VCaP (cell line): Measurements from ENCODE around the gene GTF2H4.

ENCODE experiments used
- H3K27ac ChIP-seq: fragments of 450-650 bp; 2 replicates; pipeline ENCODE4 v1.5.1; 2017
- TF ChIP-seq, protein P1 (sequence below): fragments of 450-650 bp; conservative IDR thresholded peaks from 2 replicates; pipeline ENCODE4 v1.5.1; 2017; ENCODE audit warnings: mild to moderate bottlenecking, moderate library complexity

Gene GTF2H4

DNA sequence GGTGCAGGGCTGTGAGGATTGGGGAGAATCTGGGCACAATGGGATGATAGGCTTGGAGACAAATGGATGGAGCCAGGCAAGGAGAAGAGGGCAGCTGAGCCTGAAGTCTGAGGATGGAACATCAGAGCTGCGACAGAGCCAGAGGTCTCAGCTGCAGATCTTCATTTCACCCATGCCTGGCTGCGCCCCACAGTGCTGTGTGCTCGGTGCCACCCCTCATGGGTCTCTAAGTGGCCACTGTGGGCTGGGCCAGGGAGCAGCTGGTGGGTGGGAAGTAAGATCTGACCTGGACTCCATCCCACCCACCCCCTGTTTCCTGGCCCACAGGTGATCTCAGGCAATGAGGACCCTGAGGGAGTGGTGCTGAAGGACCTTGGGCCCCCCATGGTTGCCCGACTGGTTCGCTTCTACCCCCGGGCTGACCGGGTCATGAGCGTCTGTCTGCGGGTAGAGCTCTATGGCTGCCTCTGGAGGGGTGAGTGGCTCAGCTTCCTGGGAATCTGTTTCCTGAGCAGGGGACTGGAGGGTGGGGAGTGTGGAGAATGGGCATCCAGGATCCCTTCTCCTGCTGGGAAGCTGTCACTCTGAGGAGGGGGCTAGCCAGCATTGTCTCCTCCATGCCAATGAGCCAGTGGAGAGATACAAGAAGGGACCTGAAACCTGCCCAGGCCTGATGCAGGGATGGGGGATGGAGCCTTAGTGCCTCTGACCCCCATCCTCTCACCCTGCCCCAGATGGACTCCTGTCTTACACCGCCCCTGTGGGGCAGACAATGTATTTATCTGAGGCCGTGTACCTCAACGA lies 17.2 kb upstream of the GTF2H4 start:
- H3K27ac ChIP-seq, result no peak overlapping the region
- TF ChIP-seq, protein P1, sequence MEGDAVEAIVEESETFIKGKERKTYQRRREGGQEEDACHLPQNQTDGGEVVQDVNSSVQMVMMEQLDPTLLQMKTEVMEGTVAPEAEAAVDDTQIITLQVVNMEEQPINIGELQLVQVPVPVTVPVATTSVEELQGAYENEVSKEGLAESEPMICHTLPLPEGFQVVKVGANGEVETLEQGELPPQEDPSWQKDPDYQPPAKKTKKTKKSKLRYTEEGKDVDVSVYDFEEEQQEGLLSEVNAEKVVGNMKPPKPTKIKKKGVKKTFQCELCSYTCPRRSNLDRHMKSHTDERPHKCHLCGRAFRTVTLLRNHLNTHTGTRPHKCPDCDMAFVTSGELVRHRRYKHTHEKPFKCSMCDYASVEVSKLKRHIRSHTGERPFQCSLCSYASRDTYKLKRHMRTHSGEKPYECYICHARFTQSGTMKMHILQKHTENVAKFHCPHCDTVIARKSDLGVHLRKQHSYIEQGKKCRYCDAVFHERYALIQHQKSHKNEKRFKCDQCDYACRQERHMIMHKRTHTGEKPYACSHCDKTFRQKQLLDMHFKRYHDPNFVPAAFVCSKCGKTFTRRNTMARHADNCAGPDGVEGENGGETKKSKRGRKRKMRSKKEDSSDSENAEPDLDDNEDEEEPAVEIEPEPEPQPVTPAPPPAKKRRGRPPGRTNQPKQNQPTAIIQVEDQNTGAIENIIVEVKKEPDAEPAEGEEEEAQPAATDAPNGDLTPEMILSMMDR, result no peak

DNA sequence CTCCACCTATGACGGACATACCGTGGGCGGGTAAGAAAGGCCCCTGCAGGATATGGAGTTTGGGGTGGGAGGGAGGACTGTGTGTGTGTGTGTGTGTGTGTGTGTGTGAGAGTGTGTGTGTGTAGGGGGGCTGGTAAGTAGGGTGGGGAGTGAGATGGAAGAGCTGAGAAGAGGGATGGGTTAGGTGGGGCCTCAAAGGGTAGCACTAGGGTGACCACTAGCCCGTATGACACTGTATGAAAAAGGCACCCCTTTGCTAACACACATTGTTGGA lies 16.6 kb upstream of the GTF2H4 start:
- no peak overlapping the region for H3K27ac ChIP-seq

DNA sequence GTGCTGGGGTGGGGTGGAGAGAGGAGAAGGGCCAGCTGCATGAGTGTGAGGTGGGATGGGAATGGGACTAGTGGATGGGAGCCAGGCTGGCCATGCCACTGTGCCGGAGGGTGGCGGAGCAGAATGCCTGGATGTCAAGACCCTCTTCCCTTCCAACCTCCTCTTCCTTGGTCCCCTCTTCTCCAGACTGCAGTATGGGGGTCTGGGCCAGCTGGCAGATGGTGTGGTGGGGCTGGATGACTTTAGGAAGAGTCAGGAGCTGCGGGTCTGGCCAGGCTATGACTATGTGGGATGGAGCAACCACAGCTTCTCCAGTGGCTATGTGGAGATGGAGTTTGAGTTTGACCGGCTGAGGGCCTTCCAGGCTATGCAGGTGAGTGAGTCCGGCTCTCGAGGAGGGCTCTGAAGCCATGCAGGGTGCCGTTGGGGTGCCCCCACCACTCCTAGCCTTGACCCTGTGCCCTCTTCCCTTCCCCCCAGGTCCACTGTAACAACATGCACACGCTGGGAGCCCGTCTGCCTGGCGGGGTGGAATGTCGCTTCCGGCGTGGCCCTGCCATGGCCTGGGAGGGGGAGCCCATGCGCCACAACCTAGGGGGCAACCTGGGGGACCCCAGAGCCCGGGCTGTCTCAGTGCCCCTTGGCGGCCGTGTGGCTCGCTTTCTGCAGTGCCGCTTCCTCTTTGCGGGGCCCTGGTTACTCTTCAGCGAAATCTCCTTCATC lies 16.0 kb upstream of the GTF2H4 start:
- H3K27ac ChIP-seq, result no peak overlapping the region
- TF ChIP-seq, protein P1, result no peak

More for the DNA sequence above, 16.6 kb upstream of the GTF2H4 start:
- TF ChIP-seq, protein P1, result no peak

DNA sequence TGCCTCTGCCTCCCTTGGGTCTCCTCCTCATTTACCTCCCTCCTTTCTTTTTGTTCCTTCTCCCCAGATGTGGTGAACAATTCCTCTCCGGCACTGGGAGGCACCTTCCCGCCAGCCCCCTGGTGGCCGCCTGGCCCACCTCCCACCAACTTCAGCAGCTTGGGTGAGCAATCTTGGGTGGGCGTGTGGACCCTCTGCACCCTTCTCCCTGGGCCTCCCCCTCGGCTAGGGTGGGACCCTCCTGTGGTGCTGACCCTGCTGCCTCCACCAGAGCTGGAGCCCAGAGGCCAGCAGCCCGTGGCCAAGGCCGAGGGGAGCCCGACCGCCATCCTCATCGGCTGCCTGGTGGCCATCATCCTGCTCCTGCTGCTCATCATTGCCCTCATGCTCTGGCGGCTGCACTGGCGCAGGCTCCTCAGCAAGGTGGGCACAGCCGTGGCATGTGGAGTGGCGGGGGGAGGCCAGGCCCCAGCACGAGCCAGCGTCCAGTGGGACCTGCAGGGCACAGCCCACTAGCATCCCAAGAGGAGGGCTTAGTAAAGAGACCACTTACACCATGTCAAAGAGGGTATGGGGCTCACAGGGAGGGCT lies 14.9 kb upstream of the GTF2H4 start:
- H3K27ac ChIP-seq, result no peak overlapping the region
- TF ChIP-seq, protein P1, result 0 out of 2 replicates have a peak, but pooled peaks have one; percentile 7

DNA sequence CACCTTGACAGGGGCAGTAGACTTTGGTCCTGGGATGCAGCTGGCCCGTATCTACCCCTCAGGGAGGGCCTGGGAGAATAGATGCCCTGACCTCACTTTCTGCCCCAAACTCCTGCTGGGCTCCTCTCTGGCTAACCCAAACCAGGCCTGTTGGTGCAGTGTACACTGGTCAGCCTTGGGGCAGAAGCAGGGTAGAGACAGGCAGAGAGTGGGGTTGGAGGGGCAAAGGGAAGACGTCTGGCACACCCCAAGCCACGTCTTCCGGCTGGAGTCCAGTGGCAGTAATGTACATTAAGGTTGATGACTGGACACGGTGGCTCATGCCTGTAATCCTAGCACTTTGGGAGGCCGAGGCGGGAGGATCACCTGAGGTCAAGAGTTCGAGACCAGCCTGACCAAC lies 14.3 kb upstream of the GTF2H4 start:
- no peak overlapping the region for H3K27ac ChIP-seq
- TF ChIP-seq, protein P1, result no peak

DNA sequence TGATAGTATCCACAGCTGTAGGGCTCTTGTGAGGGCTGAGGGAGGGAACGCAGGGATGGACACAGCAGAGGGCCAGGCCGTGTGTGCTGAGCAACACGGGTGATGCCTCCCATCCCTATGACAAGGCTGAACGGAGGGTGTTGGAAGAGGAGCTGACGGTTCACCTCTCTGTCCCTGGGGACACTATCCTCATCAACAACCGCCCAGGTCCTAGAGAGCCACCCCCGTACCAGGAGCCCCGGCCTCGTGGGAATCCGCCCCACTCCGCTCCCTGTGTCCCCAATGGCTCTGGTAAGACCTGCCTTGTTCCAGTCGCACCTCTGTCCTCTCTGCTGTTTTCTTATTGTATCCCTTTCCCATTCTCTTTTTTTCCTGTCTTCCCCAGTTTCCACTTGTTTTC lies 13.6 kb upstream of the GTF2H4 start:
- TF ChIP-seq, protein P1, result no peak
- no peak overlapping the region for H3K27ac ChIP-seq

DNA sequence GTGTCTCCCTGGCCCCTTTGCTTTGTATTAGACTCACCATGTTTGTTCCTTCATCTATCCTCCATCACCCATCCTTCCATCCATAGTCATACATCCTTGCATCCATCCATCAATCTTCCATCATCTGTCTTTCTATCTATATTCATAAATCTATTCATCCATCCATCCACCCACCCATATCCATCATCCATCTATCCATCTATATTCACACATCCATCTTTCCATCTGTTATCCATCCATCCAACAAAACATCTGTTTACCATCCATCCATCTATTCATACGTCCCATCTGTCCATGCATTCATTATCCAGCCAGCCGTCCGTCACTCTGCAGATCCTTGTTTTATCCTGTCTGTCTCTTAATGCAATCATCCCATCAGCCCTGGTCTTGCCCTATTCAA lies 13.1 kb upstream of the GTF2H4 start:
- TF ChIP-seq, protein P1, result no peak
- H3K27ac ChIP-seq, result no peak overlapping the region
